Muscle layer of duodenum (tissue), 2 donors: ENCODE data around the gene SNX17.

ENCODE experiments used
- H3K27ac ChIP-seq: one replicate; pipeline ENCODE4 v1.7.0; 2013; ENCODE audit warnings: mild to moderate bottlenecking, low read length
- H3K27me3 ChIP-seq: one replicate; pipeline ENCODE4 v1.7.0; 2013; ENCODE audit warnings: low read depth, mild to moderate bottlenecking, control low read depth, low read length
- H3K36me3 ChIP-seq, 2 donors: one replicate each; pipeline ENCODE4 v1.7.0; 2013; ENCODE audit warnings: low read length in 2 of 2, control low read depth in 1 of 2, mild to moderate bottlenecking in 1 of 2; ENCODE audit not compliant: insufficient read depth in 2 of 2, control insufficient read depth in 1 of 2
- H3K4me1 ChIP-seq, 2 donors: one replicate each; pipeline ENCODE4 v1.7.0; 2013; ENCODE audit warnings: low read length in 2 of 2, mild to moderate bottlenecking in 2 of 2, control low read depth in 1 of 2, moderate library complexity in 1 of 2; ENCODE audit not compliant: insufficient read depth in 2 of 2, control insufficient read depth in 1 of 2
- H3K4me3 ChIP-seq, 2 donors: one replicate each; pipeline ENCODE4 v1.7.0; 2013; ENCODE audit warnings: low read length in 2 of 2, low read depth in 1 of 2, mild to moderate bottlenecking in 1 of 2
- H3K9me3 ChIP-seq, 2 donors: one replicate each; pipeline ENCODE4 v1.7.0; 2013; ENCODE audit warnings: low read length in 2 of 2, control low read depth in 1 of 2, mild to moderate bottlenecking in 1 of 2; ENCODE audit not compliant: control insufficient read depth in 1 of 2
- donor health status: healthy.

SNX17 gene

DNA sequence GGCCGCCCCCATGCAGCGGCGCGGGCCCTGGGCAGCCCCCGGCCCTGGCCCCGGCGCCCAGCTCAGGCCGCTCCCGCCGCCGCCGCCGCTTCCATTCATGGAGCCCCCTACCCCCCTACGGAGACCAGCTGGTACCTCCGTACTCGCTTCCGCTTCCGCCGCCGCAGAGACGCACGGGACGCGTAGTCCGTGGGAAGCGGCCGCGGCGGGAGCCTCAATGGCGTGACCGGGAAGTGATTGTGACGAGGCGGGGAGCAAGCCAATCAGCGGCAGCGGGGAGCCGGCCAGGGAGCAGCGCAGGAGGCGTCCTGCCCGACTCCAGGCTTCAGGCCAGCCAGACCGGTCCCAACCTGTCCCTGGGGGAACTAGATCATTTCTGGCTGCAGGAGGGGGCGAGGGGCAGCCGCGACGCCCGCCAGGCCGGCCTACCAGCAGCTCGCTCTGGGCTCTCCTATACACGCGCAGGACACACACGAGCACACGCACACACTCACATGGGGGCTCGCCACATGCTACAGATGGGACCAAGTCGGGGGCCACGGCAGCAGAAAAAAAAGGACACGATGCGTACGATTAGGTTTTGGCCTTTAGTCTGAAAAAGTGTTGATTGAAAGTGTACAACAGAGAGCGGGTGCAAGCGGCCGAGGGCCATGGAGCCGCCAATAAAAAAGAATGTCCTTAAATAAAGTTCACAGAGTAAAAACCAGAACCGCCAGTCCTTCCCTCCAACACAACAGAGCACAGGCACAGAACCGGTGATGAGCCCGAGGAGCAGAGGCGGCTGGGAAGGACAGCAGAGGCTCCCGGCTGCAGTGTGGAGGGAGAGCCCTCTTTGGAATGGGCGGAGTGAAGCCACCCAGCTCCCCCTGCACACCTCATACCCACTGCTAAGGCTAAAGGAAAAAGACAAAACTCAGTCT, 10.5 kb downstream of the SNX17 start, which contains the start of gene ZNF513:
Gene ZNF513 (minus strand): TSS at position 109 of the 920 bp plus-strand sequence. CDS start 208 bp downstream, outside the sequence.
- Histone ChIP-seq H3K9me3 (no peaks in the 10 kb centered on the region), H3K27ac (peak within 1 kb of the TSS; percentile 93), H3K27me3 (no peaks in the 10 kb centered on the region), H3K4me1 (peaks cover 6 to 20% of the 10 kb centered on the region in 2 donors), H3K4me3 (peak within 1 kb of the TSS; percentile 67 to 75), H3K36me3 (peaks cover 48 to 73% of the 10 kb centered on the region in 2 donors)

DNA sequence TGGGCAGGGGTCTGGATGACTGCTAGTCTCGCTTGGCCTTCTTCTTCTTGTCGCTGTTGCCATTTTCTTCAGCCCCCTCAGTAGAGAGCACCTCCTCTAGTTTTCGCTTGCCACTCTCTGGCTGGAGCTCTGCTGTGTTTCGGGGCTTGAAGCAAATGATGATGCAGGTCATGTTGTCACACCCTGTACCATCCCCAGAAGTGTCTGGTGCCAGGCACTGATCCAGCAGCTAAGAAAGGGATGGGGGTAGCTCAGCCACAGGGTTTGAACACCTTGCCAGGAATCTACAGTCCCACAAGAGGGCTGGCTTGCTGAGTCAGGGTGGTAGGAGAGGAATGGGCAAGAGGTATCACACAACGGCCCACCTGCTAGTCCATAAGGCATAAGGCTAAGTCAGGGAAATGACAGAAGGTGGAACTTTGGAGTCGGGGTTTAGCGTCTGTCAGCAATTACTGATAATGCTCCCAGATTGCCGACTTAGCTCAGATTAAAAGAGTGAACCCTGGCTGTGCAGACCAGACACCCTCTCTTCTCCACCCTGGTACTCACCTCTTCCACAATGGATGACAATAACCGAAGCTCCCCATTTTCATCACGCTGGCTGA, 11.3 kb downstream of the SNX17 start:
- H3K9me3 ChIP-seq, result no peaks in the 10 kb centered on the region
- H3K27ac ChIP-seq, result no peak overlapping the region
- no peaks in the 10 kb centered on the region for H3K27me3 ChIP-seq
- peaks cover 6 to 20% of the 10 kb centered on the region in 2 donors for H3K4me1 ChIP-seq
- no peak overlapping the region for H3K4me3 ChIP-seq
- H3K36me3 ChIP-seq, result peaks cover 45 to 65% of the 10 kb centered on the region in 2 donors

DNA sequence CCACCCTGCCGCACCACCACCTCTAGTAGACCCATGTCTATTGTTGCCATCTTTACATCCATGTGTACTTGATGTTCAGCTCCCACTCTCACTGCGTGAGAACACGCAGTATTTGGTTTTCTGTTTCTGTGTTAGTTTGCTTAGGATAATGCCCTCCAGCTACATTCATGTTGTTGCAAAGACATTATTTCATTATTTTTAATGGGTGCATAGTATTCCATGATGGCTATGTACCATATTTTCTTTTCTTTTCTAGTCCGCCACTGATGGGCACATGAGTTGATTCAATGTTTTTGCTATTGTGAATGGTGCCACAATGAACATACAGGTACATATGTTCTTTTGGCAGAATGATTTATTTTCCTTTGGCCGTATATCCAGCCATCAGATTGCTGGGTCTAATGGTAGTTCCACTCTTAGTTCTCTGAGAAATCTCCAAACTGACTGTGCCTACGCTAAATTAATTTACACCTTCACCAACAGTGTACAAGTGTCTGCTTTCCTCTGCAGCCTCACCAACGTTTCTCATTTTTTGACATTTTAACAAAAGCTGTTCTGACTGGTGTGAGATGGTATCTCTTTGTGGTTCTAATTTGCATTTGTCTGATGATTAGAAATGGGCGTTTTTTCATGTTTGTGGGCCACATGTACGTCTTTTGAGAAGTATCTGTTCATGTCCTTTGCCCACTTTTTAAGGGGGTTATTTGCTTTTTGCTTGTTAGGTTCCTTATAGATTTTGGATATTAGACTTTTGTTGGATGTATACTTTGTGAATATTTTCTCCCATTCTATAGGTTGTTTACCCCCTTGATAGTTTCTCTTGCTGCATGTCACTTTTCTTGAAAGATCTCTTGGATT, 20.6 kb downstream of the SNX17 start:
- H3K27ac ChIP-seq, result no peak overlapping the region

DNA sequence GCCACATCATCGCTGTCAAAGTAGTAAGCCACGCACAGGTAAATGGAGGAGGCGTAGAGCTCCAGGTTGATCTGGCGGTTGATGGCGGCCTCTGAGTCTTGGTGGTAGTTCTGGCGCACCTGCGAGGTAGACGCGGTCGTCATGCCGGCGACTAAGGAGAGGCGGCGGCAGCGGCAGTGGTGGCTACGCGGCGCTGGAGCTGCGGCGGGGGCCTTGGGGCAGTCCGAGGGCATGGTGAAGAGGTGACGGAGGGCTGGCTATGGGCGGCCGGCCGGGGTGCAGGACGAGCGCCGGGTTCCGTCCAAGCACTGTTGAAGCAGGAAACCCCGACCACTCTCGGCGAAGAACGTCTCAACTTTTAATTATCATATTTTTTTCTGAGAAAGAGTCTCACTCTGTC, 22.8 kb downstream of the SNX17 start:
- Histone ChIP-seq H3K27me3 (no peaks in the 10 kb centered on the region), H3K4me1 (no peaks in the 10 kb centered on the region), H3K27ac (no peak overlapping the region), H3K4me3 (no peak overlapping the region), H3K9me3 (no peaks in the 10 kb centered on the region), H3K36me3 (peaks cover 0 to 4% of the 10 kb centered on the region in 2 donors)

More for the DNA sequence above, 20.6 kb downstream of the SNX17 start:
- Histone ChIP-seq H3K4me1 (no peaks in the 10 kb centered on the region), H3K9me3 (no peaks in the 10 kb centered on the region), H3K36me3 (peaks cover 3 to 4% of the 10 kb centered on the region in 2 donors), H3K27me3 (no peaks in the 10 kb centered on the region), H3K4me3 (no peak overlapping the region)

DNA sequence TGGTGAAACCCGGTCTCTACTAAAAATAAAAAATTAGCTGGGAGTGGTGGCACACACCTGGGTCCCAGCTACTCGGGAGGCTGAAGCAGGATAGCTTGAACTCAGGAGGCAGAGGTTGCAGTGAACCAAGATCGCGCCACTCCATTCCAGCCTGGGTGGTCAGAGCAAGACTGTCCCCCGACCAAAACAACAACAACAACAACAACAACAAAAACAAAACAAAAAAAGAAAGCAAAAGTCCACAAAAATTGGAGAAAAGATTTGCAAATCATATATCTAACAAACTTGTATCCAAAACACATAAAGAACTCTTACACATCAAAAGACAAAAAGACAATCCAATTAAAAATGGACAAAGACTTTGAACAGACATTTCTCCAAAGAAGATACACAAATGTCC, 28.5 kb downstream of the SNX17 start:
- no peaks in the 10 kb centered on the region for H3K36me3 ChIP-seq
- H3K9me3 ChIP-seq, result no peaks in the 10 kb centered on the region
- H3K27me3 ChIP-seq, result no peaks in the 10 kb centered on the region
- no peak overlapping the region for H3K27ac ChIP-seq
- H3K4me3 ChIP-seq, result no peak overlapping the region
- no peaks in the 10 kb centered on the region for H3K4me1 ChIP-seq

DNA sequence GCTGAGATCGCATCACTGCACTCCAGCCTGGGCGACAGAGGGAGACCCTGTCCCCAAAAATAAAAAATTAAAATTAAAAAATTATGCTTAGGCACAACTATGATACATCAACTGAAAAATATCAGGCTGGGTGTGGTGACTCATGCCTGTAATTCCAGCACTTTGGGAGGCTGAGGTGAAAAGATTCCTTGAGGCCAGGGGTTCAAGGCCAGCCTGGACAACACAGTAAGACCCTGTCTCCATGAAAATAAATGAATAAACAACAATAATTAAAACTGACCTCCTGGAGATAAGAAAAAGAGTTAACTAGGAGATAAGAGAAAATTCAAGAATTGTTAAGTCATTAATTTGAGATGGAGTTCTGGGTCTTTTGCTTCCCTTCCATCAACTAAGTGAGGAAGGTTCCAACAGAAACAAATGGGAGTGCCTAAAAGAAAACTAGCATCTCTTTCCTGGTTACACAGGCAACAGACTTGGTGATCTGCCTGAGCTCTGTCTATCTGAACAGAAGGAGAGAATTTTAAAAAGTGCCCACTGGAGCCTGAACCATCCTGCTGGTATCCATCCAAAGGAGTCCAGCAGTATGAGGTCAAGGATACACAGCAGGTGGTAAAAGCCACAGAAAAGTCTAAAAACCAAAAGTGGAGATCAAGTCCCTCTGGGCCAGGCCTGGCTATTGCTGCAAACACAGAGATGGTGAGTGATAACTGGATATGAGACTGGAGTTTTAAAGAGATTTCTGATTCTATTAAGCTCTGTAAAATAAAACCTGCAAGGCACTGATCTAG, 30.1 kb downstream of the SNX17 start:
- Histone ChIP-seq H3K27me3 (no peaks in the 10 kb centered on the region), H3K27ac (no peak overlapping the region), H3K4me3 (no peak overlapping the region), H3K4me1 (no peaks in the 10 kb centered on the region), H3K36me3 (peaks cover 0 to 4% of the 10 kb centered on the region in 2 donors), H3K9me3 (no peaks in the 10 kb centered on the region)

DNA sequence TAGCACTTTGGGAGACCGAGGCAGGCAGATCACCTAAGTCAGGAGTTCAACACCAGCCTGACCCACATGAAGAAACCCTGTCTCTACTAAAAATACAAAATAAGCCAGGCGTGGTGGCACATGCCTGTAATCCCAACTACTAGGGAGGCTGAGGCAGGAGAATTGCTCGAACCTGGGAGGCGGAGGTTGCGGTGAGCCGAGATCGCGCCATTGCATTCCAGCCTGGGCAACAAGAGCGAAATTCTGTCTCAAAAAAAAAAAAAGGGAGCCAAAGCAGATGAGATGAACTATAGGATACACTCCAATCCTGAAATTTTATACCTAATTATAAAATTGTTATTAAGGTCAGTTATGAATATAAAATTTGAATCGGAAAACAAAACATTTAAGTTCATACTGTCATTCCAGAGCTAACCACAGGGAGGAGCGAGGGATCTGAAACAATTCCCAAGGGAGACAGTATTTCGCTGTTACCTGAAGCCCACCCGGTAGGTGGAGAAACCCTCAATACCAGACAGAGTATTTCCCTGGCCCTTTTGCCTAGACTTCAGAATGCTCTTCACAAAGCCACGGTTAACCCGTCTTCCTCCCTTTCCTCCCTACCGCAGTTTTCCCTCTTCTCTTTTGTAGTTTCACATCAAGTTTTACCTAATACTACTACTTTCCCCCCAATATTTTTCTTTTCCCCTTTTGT, 37.5 kb downstream of the SNX17 start:
- Histone ChIP-seq H3K36me3 (peaks cover 0 to 4% of the 10 kb centered on the region in 2 donors), H3K4me1 (peaks cover 7 to 13% of the 10 kb centered on the region in 2 donors), H3K4me3 (peak overlapping the region; percentile 87 to 99), H3K9me3 (no peaks in the 10 kb centered on the region), H3K27ac (no peak overlapping the region), H3K27me3 (no peaks in the 10 kb centered on the region)

DNA sequence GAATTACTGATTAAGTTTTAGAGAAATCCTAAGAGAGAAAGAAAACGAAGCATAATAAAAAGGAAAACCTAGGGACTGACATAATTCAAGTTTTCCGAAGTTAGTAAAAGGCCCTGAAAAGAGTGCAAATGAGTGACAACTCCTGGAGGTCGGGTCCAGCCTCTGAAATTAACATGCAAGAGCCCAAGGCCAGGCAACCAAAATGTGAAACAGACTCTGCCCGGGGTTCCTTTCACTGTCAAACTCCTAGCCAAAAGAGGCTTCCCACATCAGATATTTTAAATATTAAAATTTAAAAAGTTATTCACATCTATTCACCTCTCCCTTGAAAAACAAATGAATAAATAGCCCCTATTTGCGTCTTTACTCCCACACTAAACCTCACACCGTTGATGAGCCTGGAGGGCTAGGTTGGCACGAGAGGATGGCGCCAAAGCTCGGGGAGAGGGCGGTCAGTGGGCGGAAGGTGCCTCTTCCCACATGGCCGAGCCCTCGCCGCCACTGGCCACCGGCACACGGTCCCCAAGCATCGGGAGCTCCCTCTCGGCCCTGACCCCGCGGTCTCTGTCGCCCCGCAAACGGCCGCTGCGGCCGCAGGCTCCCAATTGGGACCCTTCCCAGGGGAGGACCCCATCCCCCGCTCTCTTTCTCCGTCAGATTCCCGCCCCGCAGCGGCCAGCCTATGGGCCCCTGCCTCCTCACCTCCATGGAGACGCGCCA, 38.3 kb downstream of the SNX17 start:
- Histone ChIP-seq H3K27me3 (no peaks in the 10 kb centered on the region), H3K9me3 (no peaks in the 10 kb centered on the region), H3K4me1 (peaks cover 7 to 13% of the 10 kb centered on the region in 2 donors), H3K4me3 (peak overlapping the region; percentile 87 to 99), H3K36me3 (peaks cover 0 to 4% of the 10 kb centered on the region in 2 donors), H3K27ac (peak overlapping the region; percentile 56)

DNA sequence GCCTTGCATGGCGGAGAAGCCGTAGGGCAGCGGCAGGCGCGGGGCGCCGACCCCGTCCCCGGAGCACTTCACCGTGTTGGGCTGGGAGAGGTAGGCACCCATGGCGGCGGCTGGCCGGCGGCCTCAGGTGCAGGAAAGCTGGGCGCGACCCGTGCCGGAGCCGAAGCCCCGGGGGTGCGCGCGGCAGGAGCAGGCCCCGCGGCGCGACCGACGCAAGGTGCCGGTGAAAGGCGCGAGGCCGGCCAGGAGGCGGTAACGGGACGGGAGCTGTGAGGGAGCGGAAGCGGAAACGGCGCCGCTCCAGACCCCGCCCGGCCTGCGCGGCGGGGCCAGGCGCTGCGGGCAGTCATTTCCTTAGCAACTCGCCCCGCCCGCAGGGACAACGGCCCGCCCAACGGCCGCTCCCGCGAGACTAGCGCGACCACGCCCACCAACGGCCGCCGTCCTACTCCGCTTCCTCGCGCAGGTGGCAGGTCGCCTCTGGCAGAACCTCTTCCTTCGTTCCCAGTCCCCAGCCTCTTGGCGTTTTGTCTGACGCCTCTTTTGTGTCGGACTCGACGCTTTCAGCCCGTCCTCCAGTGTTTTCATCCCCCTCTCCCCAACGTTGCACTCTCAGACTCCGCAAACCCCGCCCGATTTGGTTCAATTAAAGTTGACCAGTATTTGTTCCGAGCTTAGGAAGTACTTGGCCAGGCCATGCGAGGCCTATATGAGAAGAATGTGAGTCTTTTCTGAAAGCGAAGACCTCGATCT, 39.1 kb downstream of the SNX17 start, which contains the start of gene PPM1G:
Gene PPM1G (minus strand): TSS at position 271 of the 753 bp plus-strand sequence. CDS start 169 bp downstream, at position 102.
- Histone ChIP-seq H3K4me3 (peak within 1 kb of the TSS; percentile 87 to 99), H3K27ac (peak within 1 kb of the TSS; percentile 89), H3K36me3 (peaks cover 0 to 4% of the 10 kb centered on the region in 2 donors), H3K27me3 (no peaks in the 10 kb centered on the region), H3K4me1 (peaks cover 7 to 13% of the 10 kb centered on the region in 2 donors), H3K9me3 (no peaks in the 10 kb centered on the region)
